Gastroesophageal sphincter (tissue), 4 donors: ENCODE results near the gene PIGS. TPM values are rescaled to one million over a fixed set of nuclear protein-coding genes. Genes with fewer than 3 reads are reported as not detected.

Experiments used
- ATAC-seq: fragments of 150-250 bp; one replicate; pipeline ENCODE4 v1.9.1; 2016; ENCODE audit warnings: mild to moderate bottlenecking, moderate library complexity
- H3K27ac ChIP-seq, 4 donors: fragments of 200-600 bp; sonication (generic) in 3 of 4; 1 replicate in 3 of 4; 2 replicates in 1 of 4; pipeline ENCODE4 v1.5.1; 2016 to 2019
- H3K27me3 ChIP-seq: fragments of 200-600 bp; sonication (generic); one replicate; pipeline ENCODE4 v1.5.1; 2019
- H3K36me3 ChIP-seq, 2 donors: fragments of 200-600 bp; sonication (generic); one replicate each; pipeline ENCODE4 v1.5.1; 2019; ENCODE audit warnings: control low read depth in 1 of 2
- H3K4me1 ChIP-seq, 3 donors: fragments of 200-600 bp; sonication (generic); 1 replicate in 2 of 3; 2 replicates in 1 of 3; pipeline ENCODE4 v1.5.1; 2016 to 2019; ENCODE audit warnings: control low read depth in 2 of 3
- H3K4me3 ChIP-seq, 2 donors: fragments of 200-600 bp; sonication (generic); one replicate each; pipeline ENCODE4 v1.5.1; 2019; ENCODE audit warnings: mild to moderate bottlenecking in 1 of 2, moderate library complexity in 1 of 2
- H3K9me3 ChIP-seq, 3 donors: fragments of 200-600 bp; sonication (generic); one replicate each; pipeline ENCODE4 v1.5.1; 2017 to 2019; ENCODE audit warnings: control low read depth in 2 of 3
- CTCF ChIP-seq, 4 experiments: fragments of 200-600 bp in 2 of 4; fragments of 450-650 bp in 2 of 4; sonication (generic) in 1 of 4; IDR thresholded peaks; one replicate each; pipeline ENCODE4 v1.5.1; 2017 to 2019; ENCODE audit warnings: antibody characterized with exemption in 4 of 4, mild to moderate bottlenecking in 2 of 4, moderate library complexity in 2 of 4
- EP300 ChIP-seq: sonication (generic); formaldehyde crosslinking; IDR thresholded peaks from one replicate; pipeline ENCODE4 v1.6.1; 2017; ENCODE audit warnings: antibody characterized with exemption, mild to moderate bottlenecking
- POLR2A ChIP-seq, 2 donors: fragments of 450-650 bp; IDR thresholded peaks; one replicate each; pipeline ENCODE4 v1.6.1; 2017; ENCODE audit warnings: antibody characterized with exemption in 2 of 2, mild to moderate bottlenecking in 2 of 2, moderate library complexity in 1 of 2
- POLR2AphosphoS5 ChIP-seq: sonication (generic); formaldehyde crosslinking; IDR thresholded peaks from one replicate; pipeline ENCODE4 v1.6.1; 2017; ENCODE audit warnings: antibody characterized with exemption
- WGBS, 2 donors: methylation state at CpG; one replicate each; pipeline ENCODE4 v1.1.5; 2018; ENCODE audit warnings: low coverage in 1 of 2; 5-methylcytosine and 5-hydroxymethylcytosine counted together
- total RNA-seq, 4 donors: library from RNA; depleted of rRNA; stranded (reverse); fragments of >200 nt; gene quantifications; one replicate each; pipeline ENCODE4 v1.1.0, GENCODE V29; 2016

The PIGS gene
- 10 to 100 TPM; 40.8 to 90.4 (median 64.5) TPM for total RNA-seq

- H3K36me3 ChIP-seq: peaks cover 0 to 17% of the 10 kb centered on the region in 2 donors
- 0 to 3% methylated on average over 8 to 9 of the region's 49 CpGs for WGBS, 2 donors
- H3K27me3 ChIP-seq: no peaks in the 10 kb centered on the region
- H3K4me3 ChIP-seq: peak within 1 kb of the TSS; percentile 74 to 94
- peak within 1 kb of the TSS; percentile 81 to 88 (median 85) for H3K27ac ChIP-seq
- peak; percentile 75 for TF ChIP-seq POLR2AphosphoS5
- no peak for TF ChIP-seq EP300
- peak; percentile 72 to 76 for TF ChIP-seq POLR2A (IDR thresholded peaks at IDR 0.05)
- TF ChIP-seq CTCF (IDR thresholded peaks at IDR 0.05): peak in 2 of 4 experiments; percentile 7 to 14
- no peaks in the 10 kb centered on the region for H3K9me3 ChIP-seq
- peaks cover 0 to 51% (median 12%) of the 10 kb centered on the region in 3 donors for H3K4me1 ChIP-seq
- peak; percentile 99 for ATAC-seq
Measured at GRCh38 chr17:28571361-28572122, at the start of gene PIGS. TSS of gene PIGS (minus strand) at chr17:28571524. CDS start at chr17:28571496, 28 bp downstream.

GRCh38 chr17:28620010-28620409 is 48.7 kb upstream of the PIGS start:
- no peak for ATAC-seq
- Histone ChIP-seq H3K4me1 (no peaks in the 10 kb centered on the region), H3K9me3 (no peaks in the 10 kb centered on the region), H3K27ac (no peak overlapping the region), H3K36me3 (peaks cover 24 to 100% of the 10 kb centered on the region in 2 donors), H3K4me3 (no peak overlapping the region), H3K27me3 (no peaks in the 10 kb centered on the region)
- no peak for TF ChIP-seq EP300
- WGBS, 2 donors: 37 to 83% methylated on average over 2 of the region's 2 CpGs

DNA sequence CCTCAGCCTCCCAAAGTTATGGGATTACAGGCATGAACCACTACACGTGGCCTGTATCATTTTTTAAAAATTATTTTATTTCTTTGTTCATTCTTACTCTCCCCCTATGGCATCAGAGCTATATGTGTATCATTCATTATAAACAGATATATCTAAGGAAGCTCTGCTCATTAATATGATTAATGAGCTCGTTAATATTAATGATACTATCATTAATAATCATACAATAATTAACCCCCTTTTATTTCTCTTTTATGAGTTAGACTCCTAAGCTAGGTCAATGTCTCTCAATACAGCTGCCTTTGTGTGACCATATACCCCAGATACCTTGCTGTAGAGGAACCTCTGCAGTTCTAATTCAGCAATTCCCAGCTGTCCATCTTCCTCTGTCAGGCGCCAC is 47.1 kb upstream of the PIGS start:
- H3K9me3 ChIP-seq: no peaks in the 10 kb centered on the region
- no peak overlapping the region for H3K27ac ChIP-seq
- ATAC-seq: no peak
- no peak for TF ChIP-seq EP300
- TF ChIP-seq POLR2A (IDR thresholded peaks at IDR 0.05): no peak
- TF ChIP-seq CTCF (IDR thresholded peaks at IDR 0.05): no peak
- no peak for TF ChIP-seq POLR2AphosphoS5
- peaks cover 20 to 99% of the 10 kb centered on the region in 2 donors for H3K36me3 ChIP-seq
- WGBS, 2 donors: 74 to 77% methylated on average over 2 to 3 of the region's 3 CpGs
- no peak overlapping the region for H3K4me3 ChIP-seq
- peaks cover 0 to under 1% (median 0%) of the 10 kb centered on the region in 3 donors for H3K4me1 ChIP-seq
- H3K27me3 ChIP-seq: no peaks in the 10 kb centered on the region

DNA sequence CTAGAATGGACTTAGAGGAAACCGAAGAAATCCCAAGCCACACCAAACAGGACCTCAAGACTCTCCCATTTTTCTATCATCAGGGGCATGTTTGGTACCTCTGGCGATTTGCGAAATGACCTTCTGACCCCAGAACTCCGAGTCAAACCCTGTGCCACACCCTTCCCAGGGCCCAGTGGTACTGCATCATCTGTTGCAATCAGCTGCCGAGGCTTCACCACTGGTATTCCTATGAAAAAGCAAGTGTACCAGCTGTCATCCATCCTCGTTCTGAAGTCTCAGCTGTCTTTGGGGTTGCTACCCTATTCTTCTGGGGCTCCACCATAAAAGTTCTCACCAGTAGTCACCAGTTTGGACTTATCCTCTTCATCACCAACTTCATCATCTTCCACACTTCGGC is 45.0 kb upstream of the PIGS start:
- Histone ChIP-seq H3K9me3 (no peaks in the 10 kb centered on the region), H3K27ac (no peak overlapping the region), H3K27me3 (no peaks in the 10 kb centered on the region), H3K36me3 (peaks cover 18 to 92% of the 10 kb centered on the region in 2 donors), H3K4me3 (no peak overlapping the region), H3K4me1 (peaks cover 0 to 7% (median 0%) of the 10 kb centered on the region in 3 donors)
- 74 to 83% methylated on average over 6 to 7 of the region's 7 CpGs for WGBS, 2 donors
- ATAC-seq: no peak
- TF ChIP-seq POLR2AphosphoS5: no peak
- no peak for TF ChIP-seq POLR2A (IDR thresholded peaks at IDR 0.05)
- no peak for TF ChIP-seq EP300
- TF ChIP-seq CTCF (IDR thresholded peaks at IDR 0.05): no peak

DNA sequence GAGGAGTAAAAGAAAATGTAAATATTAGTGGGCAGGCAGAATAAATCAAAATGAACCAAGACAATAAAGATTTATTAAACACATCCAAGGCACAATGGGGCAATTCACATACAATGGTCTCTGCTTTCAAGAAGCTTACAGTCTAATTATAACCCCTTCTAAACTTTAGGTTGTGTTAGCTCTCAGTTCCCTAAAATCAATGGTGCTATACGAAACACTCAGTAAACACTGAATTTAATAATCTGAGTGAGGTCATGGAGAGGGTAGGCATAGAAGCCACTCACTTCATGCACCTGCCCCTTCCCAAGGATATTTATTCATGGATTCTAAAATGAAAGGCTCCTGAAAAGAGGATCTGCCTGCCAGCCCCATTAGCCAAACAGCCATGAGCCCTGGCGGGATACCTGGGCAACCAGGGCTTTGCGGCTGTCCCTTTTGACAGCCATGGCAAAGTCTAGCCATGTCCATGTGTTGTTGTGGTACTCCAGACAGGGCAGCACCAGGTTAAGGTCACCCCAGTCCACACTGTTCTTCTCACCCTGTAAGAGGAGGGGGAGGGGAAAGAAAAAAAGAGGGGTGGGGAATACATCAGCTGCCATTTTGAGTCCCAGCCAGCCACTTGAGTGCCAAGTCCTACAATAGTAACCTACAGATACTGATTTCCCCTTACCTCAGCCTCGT is 44.1 kb upstream of the PIGS start:
- Histone ChIP-seq H3K27ac (no peak overlapping the region), H3K4me3 (no peak overlapping the region), H3K9me3 (no peaks in the 10 kb centered on the region), H3K27me3 (no peaks in the 10 kb centered on the region), H3K36me3 (peaks cover 10 to 91% of the 10 kb centered on the region in 2 donors), H3K4me1 (peaks cover 0 to 7% (median 0%) of the 10 kb centered on the region in 3 donors)
- no peak for ATAC-seq
- 82 to 88% methylated on average over 2 to 3 of the region's 4 CpGs for WGBS, 2 donors
- no peak for TF ChIP-seq EP300
- TF ChIP-seq CTCF (IDR thresholded peaks at IDR 0.05): no peak
- no peak for TF ChIP-seq POLR2AphosphoS5
- TF ChIP-seq POLR2A (IDR thresholded peaks at IDR 0.05): no peak
